SU-DHL-6 (cell line): Measurements from ENCODE around the gene MNAT1.

ENCODE experiments used
- H2AFZ ChIP-seq: fragments of 200-600 bp; sonication (generic); 2 replicates; pipeline ENCODE4 v1.6.1; 2014; ENCODE audit warnings: low read depth, mild to moderate bottlenecking, moderate library complexity, mixed read lengths, antibody characterized with exemption, low read length; ENCODE audit not compliant: severe bottlenecking
- H3F3A ChIP-seq: fragments of 200-600 bp; shearing (Covaris generic); 2 replicates; pipeline ENCODE4 v1.6.0; 2016; ENCODE audit warnings: antibody characterized with exemption, mild to moderate bottlenecking; ENCODE audit not compliant: insufficient read depth
- H3K27ac ChIP-seq: fragments of 200-600 bp; sonication (generic); 2 replicates; pipeline ENCODE4 v1.5.1; 2016; ENCODE audit warnings: low read depth, mild to moderate bottlenecking, low read length, moderate library complexity, mixed read lengths
- H3K27me3 ChIP-seq: fragments of 200-600 bp; sonication (generic), shearing (Covaris generic); 2 replicates; pipeline ENCODE4 v1.6.0; 2014; ENCODE audit warnings: mild to moderate bottlenecking, low read length
- H3K36me3 ChIP-seq: fragments of 200-600 bp; sonication (generic); 2 replicates; pipeline ENCODE4 v1.6.1; 2014; ENCODE audit warnings: mild to moderate bottlenecking, low read length, mixed read lengths
- H3K4me2 ChIP-seq: fragments of 300-600, 200-600 bp; shearing (Covaris generic), sonication (generic); 2 replicates; pipeline ENCODE4 v1.6.0; 2014; ENCODE audit warnings: low read length, low read depth, mild to moderate bottlenecking; ENCODE audit not compliant: poor library complexity, severe bottlenecking
- H3K4me3 ChIP-seq: fragments of 200-600 bp; sonication (generic); 2 replicates; pipeline ENCODE4 v1.5.1; 2014; ENCODE audit warnings: antibody characterized with exemption, low read length, mild to moderate bottlenecking, mixed read lengths; ENCODE audit not compliant: insufficient read depth, poor library complexity, severe bottlenecking
- H3K79me2 ChIP-seq: fragments of 200-600 bp; sonication (generic); 2 replicates; pipeline ENCODE4 v1.6.1; 2014; ENCODE audit warnings: mild to moderate bottlenecking, low read length, moderate library complexity; ENCODE audit not compliant: insufficient read depth
- H3K9ac ChIP-seq: fragments of 200-600 bp; sonication (generic); 2 replicates; pipeline ENCODE4 v1.7.0; 2014; ENCODE audit warnings: mild to moderate bottlenecking, low read length
- H3K9me2 ChIP-seq: fragments of 200-600 bp; sonication (generic); replicated peaks from 2 replicates; pipeline ENCODE4 v1.6.1; 2014; ENCODE audit warnings: low read length; ENCODE audit not compliant: insufficient read depth
- H3K9me3 ChIP-seq: fragments of 200-600 bp; sonication (generic); 2 replicates; pipeline ENCODE4 v1.6.1; 2014; ENCODE audit warnings: low read length, mixed read lengths; ENCODE audit not compliant: insufficient read depth
- H4K20me1 ChIP-seq: fragments of 200-600 bp; sonication (generic); 2 replicates; pipeline ENCODE4 v1.6.1; 2014; ENCODE audit warnings: low read depth, mild to moderate bottlenecking, antibody characterized with exemption, low read length, moderate library complexity, mixed read lengths
- CTCF ChIP-seq: fragments of 200-600 bp; sonication (generic); IDR thresholded peaks from one replicate; pipeline ENCODE4 v1.5.1; 2017; ENCODE audit warnings: antibody characterized with exemption, mild to moderate bottlenecking, low read length, moderate library complexity; ENCODE audit not compliant: insufficient read depth, poor library complexity, severe bottlenecking
- EZH2phosphoT487 ChIP-seq: fragments of 200-600 bp; sonication (generic), shearing (Covaris generic); conservative IDR thresholded peaks from 2 replicates; pipeline ENCODE4 v1.6.1; 2018; ENCODE audit warnings: mild to moderate bottlenecking, antibody characterized with exemption, low read length, moderate library complexity, mixed read lengths

The MNAT1 gene

GRCh38 chr14:60865378-60866127 is 131.0 kb downstream of the MNAT1 start:
- Histone ChIP-seq H2AFZ (no peak overlapping the region), H4K20me1 (no peaks in the 10 kb centered on the region), H3K79me2 (no peaks in the 10 kb centered on the region), H3K27ac (no peak overlapping the region), H3K27me3 (no peaks in the 10 kb centered on the region), H3F3A (no peaks in the 10 kb centered on the region), H3K9ac (no peak overlapping the region), H3K36me3 (no peaks in the 10 kb centered on the region), H3K9me2 (no peaks in the 10 kb centered on the region), H3K9me3 (no peaks in the 10 kb centered on the region), H3K4me3 (no peak overlapping the region), H3K4me2 (no peak overlapping the region)
- TF ChIP-seq EZH2phosphoT487: no peak
- TF ChIP-seq CTCF: no peak

GRCh38 chr14:60867503-60868172 is 133.1 kb downstream of the MNAT1 start:
- Histone ChIP-seq H3K27me3 (no peaks in the 10 kb centered on the region), H3K27ac (no peak overlapping the region), H3K4me3 (no peak overlapping the region), H3F3A (no peaks in the 10 kb centered on the region), H3K9ac (no peak overlapping the region), H3K9me2 (no peaks in the 10 kb centered on the region), H4K20me1 (no peaks in the 10 kb centered on the region), H2AFZ (no peak overlapping the region), H3K4me2 (no peak overlapping the region), H3K9me3 (no peaks in the 10 kb centered on the region), H3K36me3 (no peaks in the 10 kb centered on the region), H3K79me2 (no peaks in the 10 kb centered on the region)
- no peak for TF ChIP-seq EZH2phosphoT487
- no peak for TF ChIP-seq CTCF

- Histone ChIP-seq H3K27me3 (no peaks in the 10 kb centered on the region), H3K79me2 (no peaks in the 10 kb centered on the region), H2AFZ (no peak overlapping the region), H3F3A (no peaks in the 10 kb centered on the region), H3K4me3 (no peak overlapping the region), H3K27ac (no peak overlapping the region), H3K4me2 (no peak overlapping the region), H3K9me3 (no peaks in the 10 kb centered on the region), H4K20me1 (no peaks in the 10 kb centered on the region), H3K9ac (no peak overlapping the region), H3K36me3 (no peaks in the 10 kb centered on the region), H3K9me2 (no peaks in the 10 kb centered on the region)
- TF ChIP-seq CTCF (no peak), EZH2phosphoT487 (no peak)
Measured at GRCh38 chr14:60878121-60878520, 143.6 kb downstream of the MNAT1 start.
